Measurements from ENCODE around the gene ABHD14A.

DNA sequence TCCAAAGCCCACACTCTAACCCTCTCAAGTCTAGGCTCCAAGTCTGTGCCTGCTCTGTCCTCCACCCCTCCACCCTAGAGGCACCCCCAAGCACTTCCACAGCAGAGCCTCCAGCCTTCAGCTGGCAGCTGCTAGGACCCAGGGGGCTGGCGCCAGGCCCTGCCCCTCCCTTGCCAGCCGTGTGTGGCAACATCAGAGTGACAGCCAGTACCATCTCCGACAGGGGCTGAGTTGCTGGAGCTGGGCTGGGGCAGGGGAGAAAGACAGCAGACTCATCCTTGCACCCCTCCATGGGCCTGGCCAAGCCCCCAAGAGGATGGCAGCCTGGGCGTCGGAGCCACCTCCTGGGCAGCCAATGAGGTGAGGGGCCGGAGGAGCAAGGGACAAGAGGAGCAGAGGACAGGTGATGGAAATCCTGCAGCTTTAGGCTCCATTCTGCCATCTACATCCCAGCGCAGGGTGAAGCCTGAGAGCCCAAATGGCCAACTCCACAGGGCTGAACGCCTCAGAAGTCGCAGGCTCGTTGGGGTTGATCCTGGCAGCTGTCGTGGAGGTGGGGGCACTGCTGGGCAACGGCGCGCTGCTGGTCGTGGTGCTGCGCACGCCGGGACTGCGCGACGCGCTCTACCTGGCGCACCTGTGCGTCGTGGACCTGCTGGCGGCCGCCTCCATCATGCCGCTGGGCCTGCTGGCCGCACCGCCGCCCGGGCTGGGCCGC, 19.5 kb upstream of the ABHD14A start, which contains the start of gene GPR62:
- TF ChIP-seq, protein P1, sequence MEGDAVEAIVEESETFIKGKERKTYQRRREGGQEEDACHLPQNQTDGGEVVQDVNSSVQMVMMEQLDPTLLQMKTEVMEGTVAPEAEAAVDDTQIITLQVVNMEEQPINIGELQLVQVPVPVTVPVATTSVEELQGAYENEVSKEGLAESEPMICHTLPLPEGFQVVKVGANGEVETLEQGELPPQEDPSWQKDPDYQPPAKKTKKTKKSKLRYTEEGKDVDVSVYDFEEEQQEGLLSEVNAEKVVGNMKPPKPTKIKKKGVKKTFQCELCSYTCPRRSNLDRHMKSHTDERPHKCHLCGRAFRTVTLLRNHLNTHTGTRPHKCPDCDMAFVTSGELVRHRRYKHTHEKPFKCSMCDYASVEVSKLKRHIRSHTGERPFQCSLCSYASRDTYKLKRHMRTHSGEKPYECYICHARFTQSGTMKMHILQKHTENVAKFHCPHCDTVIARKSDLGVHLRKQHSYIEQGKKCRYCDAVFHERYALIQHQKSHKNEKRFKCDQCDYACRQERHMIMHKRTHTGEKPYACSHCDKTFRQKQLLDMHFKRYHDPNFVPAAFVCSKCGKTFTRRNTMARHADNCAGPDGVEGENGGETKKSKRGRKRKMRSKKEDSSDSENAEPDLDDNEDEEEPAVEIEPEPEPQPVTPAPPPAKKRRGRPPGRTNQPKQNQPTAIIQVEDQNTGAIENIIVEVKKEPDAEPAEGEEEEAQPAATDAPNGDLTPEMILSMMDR (IDR thresholded peaks at IDR 0.05), result no peak
- no peak for TF ChIP-seq POLR2A (IDR thresholded peaks at IDR 0.05)

Measured in lower leg skin (tissue), 3 donors.